K562 (cell line): ENCODE results near the gene TCF12. TPM values are rescaled to one million over a fixed set of nuclear protein-coding genes. Genes with fewer than 3 reads are reported as not detected.

Experiments used
- ATAC-seq: fragments of 200-7000 bp; cut with Tn5 transposase; 3 replicates; pipeline ENCODE4 v1.9.1; 2020; ENCODE audit warnings: moderate library complexity
- BruUV-seq: library from RNA; stranded (reverse); fragments of 400-500 nt; replicated peaks from 2 replicates; lab custom pipeline; 2021; lab: Mats Ljungman, UMichigan
- CTCF ChIA-PET: fragments of 300-600 bp; formaldehyde crosslinking; extraction: SDS; loops from one replicate; lab custom pipeline; 2021; ENCODE audit warnings: low intra/inter-chr PET ratio; lab: Yijun Ruan, JAX
- POLR2A ChIA-PET: fragments of 300-600, 350-650 bp; sonication (Branson Sonifier 250); formaldehyde crosslinking; extraction: SDS; loops from one replicate; lab custom pipeline; 2021; ENCODE audit warnings: antibody characterized with exemption, inconsistent platforms; lab: Yijun Ruan, JAX
- DNase-seq, 4 experiments: peaks; one replicate each; pipeline versions ENCODE4 v3.0.0 to v3.0.0-alpha.2; 2011 to 2018; ENCODE audit warnings: low spot score in 3 of 4, mixed read lengths in 3 of 4; ENCODE audit errors: extremely low read depth in 1 of 4
- FAIRE-seq: peaks from 2 replicates; lab custom pipeline; 2011; peaks lifted over from hg19 to GRCh38; lab: Jason Lieb, UNC
- H2AFZ ChIP-seq: 2 replicates; pipeline ENCODE4 v1.6.0; 2011; ENCODE audit warnings: low read depth, low read length, control low read depth, inconsistent platforms
- H3K27ac ChIP-seq: fragments of 200-600 bp; 3 replicates; pipeline ENCODE4 v1.8.0; 2011; ENCODE audit warnings: low read depth, mild to moderate bottlenecking, control low read depth, inconsistent platforms, low read length, moderate library complexity, mixed read lengths; ENCODE audit errors: extremely low read depth
- H3K27me3 ChIP-seq, 2 experiments: fragments of 300-600 bp in 1 of 2; 2 replicates in 1 of 2; 3 replicates in 1 of 2; pipeline versions ENCODE4 v1.6.0 to v1.8.0; 2011; ENCODE audit warnings: inconsistent platforms in 2 of 2, low read length in 2 of 2, mild to moderate bottlenecking in 1 of 2, mixed read lengths in 1 of 2, moderate library complexity in 1 of 2; ENCODE audit not compliant: control insufficient read depth in 2 of 2, insufficient read depth in 2 of 2
- H3K36me3 ChIP-seq: fragments of 300-600 bp; 3 replicates; pipeline ENCODE4 v1.8.0; 2011; ENCODE audit warnings: mild to moderate bottlenecking, low read length, inconsistent platforms; ENCODE audit not compliant: control insufficient read depth, insufficient read depth
- H3K4me1 ChIP-seq, 2 experiments: fragments of 200-600 bp in 1 of 2; replicated peaks in 1 of 2; 2 replicates in 1 of 2; 3 replicates in 1 of 2; pipeline versions ENCODE4 v1.5.1 to v1.8.0; 2011; ENCODE audit warnings: inconsistent platforms in 2 of 2, low read length in 2 of 2, mild to moderate bottlenecking in 1 of 2, mixed read lengths in 1 of 2, moderate library complexity in 1 of 2; ENCODE audit not compliant: control insufficient read depth in 2 of 2, insufficient read depth in 2 of 2
- H3K4me2 ChIP-seq: 2 replicates; pipeline ENCODE4 v1.6.1; 2011; ENCODE audit warnings: low read length, control low read depth, inconsistent platforms, mixed read lengths; ENCODE audit not compliant: insufficient read depth
- H3K4me3 ChIP-seq: fragments of 200-600 bp; sonication (generic), shearing (Covaris generic); 2 replicates; pipeline ENCODE4 v1.5.1; 2016; ENCODE audit warnings: control low read depth, inconsistent platforms
- H3K79me2 ChIP-seq: fragments of 200-600 bp; 3 replicates; pipeline ENCODE4 v1.8.0; 2011; ENCODE audit warnings: low read length, inconsistent platforms; ENCODE audit not compliant: control insufficient read depth, insufficient read depth
- H3K9ac ChIP-seq, 2 experiments: 2 replicates each; pipeline versions ENCODE4 v1.6.0 to v1.6.1; 2011; ENCODE audit warnings: low read depth in 2 of 2, low read length in 2 of 2, control low read depth in 1 of 2, inconsistent platforms in 1 of 2, mild to moderate bottlenecking in 1 of 2, mixed read lengths in 1 of 2; ENCODE audit not compliant: insufficient read depth in 1 of 2
- H3K9me1 ChIP-seq: one replicate; pipeline ENCODE4 v1.6.0; 2011; ENCODE audit warnings: inconsistent platforms, mild to moderate bottlenecking, low read length, moderate library complexity; ENCODE audit not compliant: control insufficient read depth, insufficient read depth
- H3K9me3 ChIP-seq: replicated peaks from 2 replicates; pipeline ENCODE4 v1.5.1; 2011; ENCODE audit warnings: low read depth, low read length, inconsistent platforms; ENCODE audit not compliant: control insufficient read depth, insufficient read depth
- H4K20me1 ChIP-seq: replicated peaks from 2 replicates; pipeline ENCODE4 v1.6.1; 2011; ENCODE audit warnings: low read length, inconsistent platforms, mixed read lengths; ENCODE audit not compliant: control insufficient read depth, insufficient read depth
- CBX1 ChIP-seq: sonication (generic); IDR thresholded peaks from 2 replicates; pipeline ENCODE4 v1.6.1; 2016; ENCODE audit warnings: antibody characterized with exemption, low read depth, mild to moderate bottlenecking
- CSDE1 ChIP-seq, 2 experiments: fragments of 450-650 bp; IDR thresholded peaks; 2 replicates each; pipeline ENCODE4 v1.6.1; 2016; ENCODE audit warnings: mild to moderate bottlenecking in 1 of 2
- CUX1 ChIP-seq: fragments of 200-800 bp; sonication (Bioruptor generic); IDR thresholded peaks from 2 replicates; pipeline ENCODE4 v1.6.1; 2016; ENCODE audit warnings: missing genetic modification characterization, missing compliant biosample characterization
- FOXJ2 ChIP-seq: fragments of 200-800 bp; sonication (Bioruptor generic); IDR thresholded peaks from 2 replicates; pipeline ENCODE4 v1.6.1; 2016; ENCODE audit warnings: missing genetic modification characterization, missing compliant biosample characterization
- GABPB2 ChIP-seq: fragments of 250-450 bp; sonication (Bioruptor Pico); conservative IDR thresholded peaks from 2 replicates; pipeline ENCODE4 v1.5.1; 2021; ENCODE audit warnings: mild to moderate bottlenecking
- MED1 ChIP-seq: sonication (generic); formaldehyde crosslinking; IDR thresholded peaks from 2 replicates; pipeline ENCODE4 v1.8.1; 2023; ENCODE audit warnings: missing genetic modification reagents, borderline replicate concordance
- MEIS2 ChIP-seq: fragments of 450-650 bp; IDR thresholded peaks from 2 replicates; pipeline ENCODE4 v1.6.1; 2014; ENCODE audit warnings: mild to moderate bottlenecking; ENCODE audit not compliant: partially characterized antibody
- NFRKB ChIP-seq: fragments of 450-650 bp; IDR thresholded peaks from 2 replicates; pipeline ENCODE4 v1.6.1; 2016; ENCODE audit warnings: low read depth
- NUFIP1 ChIP-seq: fragments of 450-650 bp; IDR thresholded peaks from 2 replicates; pipeline ENCODE4 v1.6.1; 2018; ENCODE audit not compliant: partially characterized antibody
- RNF2 ChIP-seq: sonication (generic); IDR thresholded peaks from 2 replicates; pipeline ENCODE4 v1.6.1; 2016
- SIN3B ChIP-seq: fragments of 450-650 bp; IDR thresholded peaks from 2 replicates; pipeline ENCODE4 v1.6.1; 2017; ENCODE audit warnings: low read depth, mild to moderate bottlenecking, moderate library complexity
- TCF7 ChIP-seq: sonication (generic); IDR thresholded peaks from 2 replicates; pipeline ENCODE4 v1.6.1; 2016; ENCODE audit warnings: antibody characterized with exemption, borderline replicate concordance
- ZNF232 ChIP-seq: sonication (generic); formaldehyde crosslinking; IDR thresholded peaks from 2 replicates; pipeline ENCODE4 v1.8.0; 2022; ENCODE audit warnings: mild to moderate bottlenecking, missing genetic modification reagents
- ZNF41 ChIP-seq: fragments of 250-450 bp; sonication (Bioruptor Pico); conservative IDR thresholded peaks from 2 replicates; pipeline ENCODE4 v1.4.0; 2020; ENCODE audit warnings: mild to moderate bottlenecking
- WGBS: fragments of 100-300 bp; shearing (Covaris generic); methylation state at CpG from one replicate; pipeline ENCODE4 v1.1.6; 2016; ENCODE audit warnings: low coverage, mixed read lengths; ENCODE audit not compliant: insufficient coverage; ENCODE audit errors: missing lambda C conversion rate; 5-methylcytosine and 5-hydroxymethylcytosine counted together
- in situ Hi-C: fragments of 300-500 bp; cut with MboI; formaldehyde crosslinking; loops from 4 replicates; pipeline ENCODE4 v1.15.0; 2018; ENCODE audit warnings: inconsistent platforms, mixed read lengths
- intact Hi-C: fragments of 100-400 bp; cut with micrococcal nuclease; formaldehyde crosslinking; loops from 2 replicates; pipeline ENCODE4 v1.14.2; 2022
- polyA plus RNA-seq, 8 experiments: library from polyadenylated mRNA; depleted of rRNA in 4 of 8; stranded (reverse) in 5 of 8; unstranded in 3 of 8; fragments of >200 nt; fragmentation: Nextera tagmentation in 2 of 8; fragmentation: Illumina TruSeq in 1 of 8; extraction: Ambion mirVana in 2 of 8; extraction: Trizol in 1 of 8; gene quantifications; 2 replicates each; pipeline versions ENCODE4 v1.2.1 to v1.2.3, GENCODE V29; 2011 to 2014; ENCODE audit warnings: inconsistent platforms in 1 of 8, missing spikeins in 1 of 8
- total RNA-seq, 7 experiments: library from RNA; depleted of rRNA in 6 of 7; stranded (reverse); fragments of >200 nt in 6 of 7; fragmentation: Illumina TruSeq in 2 of 7; extraction: Trizol in 2 of 7; gene quantifications; 2 replicates each; pipeline versions ENCODE4 v1.2.1 to v1.2.3, GENCODE V29; 2011 to 2021; ENCODE audit warnings: low replicate concordance in 1 of 7
- TF ChIP-seq, protein P1 (sequence below): fragments of 450-650 bp; IDR thresholded peaks from 2 replicates; pipeline ENCODE4 v1.6.1; 2016; ENCODE audit warnings: borderline replicate concordance

TCF12 gene
- total and polyA plus RNA-seq, 9 of the 15 experiments (the other 6 are each of a cell fraction or from before 2014, with no cell fraction given) = 10.5 to 132 (median 52.9) TPM

DNA sequence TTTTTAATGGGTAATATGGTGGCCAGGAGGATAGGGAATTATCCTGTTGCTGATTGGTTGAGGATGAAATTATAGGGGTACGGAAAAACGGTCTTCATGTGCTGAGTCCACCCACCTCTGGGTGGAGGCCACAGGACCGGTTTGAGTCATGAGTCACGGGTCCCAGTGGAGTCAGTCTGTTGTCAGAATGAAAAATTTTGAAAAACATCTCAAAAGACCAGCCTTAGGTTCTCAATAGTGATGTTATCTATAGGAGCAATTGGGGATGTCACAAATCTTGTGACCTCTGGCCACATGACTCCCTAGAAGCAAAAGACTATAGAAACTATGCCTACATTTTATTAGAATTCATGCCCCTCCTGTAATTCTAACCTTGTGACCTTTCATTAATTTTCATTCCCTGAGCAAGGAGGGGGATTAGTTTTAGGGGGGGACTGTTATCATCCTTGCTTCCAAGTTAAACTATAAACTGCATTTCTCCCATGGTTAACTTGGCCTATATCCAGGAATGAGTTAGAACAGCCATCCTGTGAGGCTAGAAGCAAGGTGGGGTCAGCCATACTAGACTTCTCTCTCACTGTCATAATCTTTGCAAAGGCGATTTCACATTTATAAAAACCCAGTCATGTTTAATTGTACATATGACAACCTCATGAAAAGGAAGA lies 101.2 kb downstream of the TCF12 start:
- H3K79me2 ChIP-seq = peaks cover 64% of the 10 kb centered on the region
- POLR2A ChIA-PET = no interaction called here
- ATAC-seq = peak; percentile 50
- peak in 2 of 4 experiments; percentile 16 to 23 for DNase-seq
- no peak overlapping the region; the same call in 2 of the 3 replicates for H3K27ac ChIP-seq
- in situ Hi-C loops = no loop called here
- H2AFZ ChIP-seq = no peak overlapping the region
- H3K4me2 ChIP-seq = no peak overlapping the region
- no peaks in the 10 kb centered on the region; the same call in 1 of the 2 replicates for H4K20me1 ChIP-seq
- H3K36me3 ChIP-seq = no peaks in the 10 kb centered on the region
- no peaks in the 10 kb centered on the region for H3K9me3 ChIP-seq
- no peak overlapping the region for H3K4me3 ChIP-seq
- no peaks in the 10 kb centered on the region for H3K9me1 ChIP-seq
- H3K27me3 ChIP-seq = no peaks in the 10 kb centered on the region
- intact Hi-C loops = loop anchor here (5.0 to 10.0 kb wide), 3 partner anchors 118 to 288 kb away; no protein-coding TSS in a partner anchor
- no peak overlapping the region for H3K9ac ChIP-seq
- BruUV-seq = no TSS peak
- CTCF ChIA-PET = no interaction called here
- 33% methylated on average over 5 of the region's 5 CpGs for WGBS
- peaks cover 0 to 3% of the 10 kb centered on the region in 2 experiments; a peak in 2 of 5 replicates for H3K4me1 ChIP-seq
- no peak for FAIRE-seq
- no peak for TF ChIP-seq CBX1
- TF ChIP-seq RNF2 = no peak
- TF ChIP-seq, protein P1, sequence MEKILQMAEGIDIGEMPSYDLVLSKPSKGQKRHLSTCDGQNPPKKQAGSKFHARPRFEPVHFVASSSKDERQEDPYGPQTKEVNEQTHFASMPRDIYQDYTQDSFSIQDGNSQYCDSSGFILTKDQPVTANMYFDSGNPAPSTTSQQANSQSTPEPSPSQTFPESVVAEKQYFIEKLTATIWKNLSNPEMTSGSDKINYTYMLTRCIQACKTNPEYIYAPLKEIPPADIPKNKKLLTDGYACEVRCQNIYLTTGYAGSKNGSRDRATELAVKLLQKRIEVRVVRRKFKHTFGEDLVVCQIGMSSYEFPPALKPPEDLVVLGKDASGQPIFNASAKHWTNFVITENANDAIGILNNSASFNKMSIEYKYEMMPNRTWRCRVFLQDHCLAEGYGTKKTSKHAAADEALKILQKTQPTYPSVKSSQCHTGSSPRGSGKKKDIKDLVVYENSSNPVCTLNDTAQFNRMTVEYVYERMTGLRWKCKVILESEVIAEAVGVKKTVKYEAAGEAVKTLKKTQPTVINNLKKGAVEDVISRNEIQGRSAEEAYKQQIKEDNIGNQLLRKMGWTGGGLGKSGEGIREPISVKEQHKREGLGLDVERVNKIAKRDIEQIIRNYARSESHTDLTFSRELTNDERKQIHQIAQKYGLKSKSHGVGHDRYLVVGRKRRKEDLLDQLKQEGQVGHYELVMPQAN = no peak
- no peak for TF ChIP-seq TCF7
- no peak for TF ChIP-seq ZNF232 (CRISPR knock-in tag)
- TF ChIP-seq CUX1 (CRISPR knock-in tag) = no peak
- no peak for TF ChIP-seq NUFIP1
- no peak for TF ChIP-seq SIN3B
- TF ChIP-seq GABPB2 = no peak
- no peak for TF ChIP-seq CSDE1 (IDR thresholded peaks at IDR 0.05)
- no peak for TF ChIP-seq NFRKB
- peak; percentile 25 for TF ChIP-seq MEIS2
- TF ChIP-seq FOXJ2 (tag) = peak; percentile 77
- no peak for TF ChIP-seq MED1 (CRISPR knock-in tag)
- TF ChIP-seq ZNF41 (CRISPR knock-in tag) = no peak
